OCI-LY3 (cell line): ENCODE measurements around the gene PDCD6IP.
"Not testable (repeated sequence)": the region's sequence is repeated elsewhere in the genome, so short reads cannot be mapped to it uniquely, and the experiment has no call there.

Experiments used
- H2AFZ ChIP-seq: fragments of 200-600, 300-600 bp; shearing (Covaris generic); 2 replicates; pipeline ENCODE4 v1.6.0; 2014; ENCODE audit warnings: antibody characterized with exemption, low read depth, low read length
- H3K27ac ChIP-seq: fragments of 200-600, 300-600 bp; sonication (generic); 2 replicates; pipeline ENCODE4 v1.5.1; 2014; ENCODE audit warnings: mild to moderate bottlenecking, low read length, moderate library complexity, mixed read lengths
- H3K27me3 ChIP-seq: fragments of 200-600, 300-600 bp; sonication (generic); 2 replicates; pipeline ENCODE4 v1.6.1; 2014; ENCODE audit warnings: low read depth, low read length, mixed read lengths
- H3K36me3 ChIP-seq: fragments of 200-600, 300-600 bp; sonication (generic); replicated peaks from 2 replicates; pipeline ENCODE3; 2014; ENCODE audit warnings: low read depth, low read length, mixed read lengths
- H3K4me1 ChIP-seq: fragments of 300-600, 200-600 bp; sonication (generic); 2 replicates; pipeline ENCODE4 v1.6.1; 2014; ENCODE audit warnings: low read length, mixed read lengths
- H3K4me2 ChIP-seq: fragments of 200-600, 300-600 bp; sonication (generic); 2 replicates; pipeline ENCODE4 v1.6.1; 2014; ENCODE audit warnings: low read length, mixed read lengths
- H3K4me3 ChIP-seq: fragments of 300-600, 200-600 bp; sonication (generic); 2 replicates; pipeline ENCODE4 v1.5.1; 2014; ENCODE audit warnings: antibody characterized with exemption, mild to moderate bottlenecking, low read length, moderate library complexity
- H3K79me2 ChIP-seq: fragments of 300-600, 200-600 bp; shearing (Covaris generic); 2 replicates; pipeline ENCODE4 v1.6.1; 2014; ENCODE audit warnings: mild to moderate bottlenecking, low read length, mixed read lengths
- H3K9ac ChIP-seq: fragments of 300-600, 200-600 bp; shearing (Covaris generic); 2 replicates; pipeline ENCODE4 v1.6.0; 2014; ENCODE audit warnings: mild to moderate bottlenecking, low read length, moderate library complexity
- H3K9me3 ChIP-seq: fragments of 200-600, 300-600 bp; shearing (Covaris generic); 2 replicates; pipeline ENCODE4 v1.6.1; 2014; ENCODE audit warnings: low read length, mixed read lengths; ENCODE audit not compliant: insufficient read depth
- H4K20me1 ChIP-seq: fragments of 200-600, 300-600 bp; sonication (generic); 2 replicates; pipeline ENCODE4 v1.6.1; 2016; ENCODE audit warnings: low read length, mixed read lengths; ENCODE audit not compliant: insufficient read depth
- CTCF ChIP-seq: fragments of 200-600, 300-600 bp; sonication (generic); IDR thresholded peaks from 2 replicates; pipeline ENCODE4 v1.5.1; 2014; ENCODE audit warnings: antibody characterized with exemption, low read length, low read depth
- EZH2phosphoT487 ChIP-seq: fragments of 200-600 bp; shearing (Covaris generic); IDR thresholded peaks from 2 replicates; pipeline ENCODE4 v1.6.1; 2018; ENCODE audit warnings: antibody characterized with exemption, mixed run types, low read depth

PDCD6IP gene

GRCh38 chr3:33798418-33799201 lies at the start of gene PDCD6IP:
TSS of gene PDCD6IP (plus strand) at chr3:33798630. CDS start at chr3:33798729, 99 bp downstream.
- peaks cover 21% of the 10 kb centered on the region for H4K20me1 ChIP-seq
- peak within 1 kb of the TSS; percentile 80 for H3K4me3 ChIP-seq
- H3K79me2 ChIP-seq = peaks cover 50% of the 10 kb centered on the region
- no peak for TF ChIP-seq EZH2phosphoT487
- TF ChIP-seq CTCF = peak; percentile 26
- H2AFZ ChIP-seq = peak within 1 kb of the TSS; percentile 92
- H3K36me3 ChIP-seq = peaks cover 10% of the 10 kb centered on the region
- peak within 1 kb of the TSS; percentile 51 for H3K27ac ChIP-seq
- peak within 1 kb of the TSS; percentile 71 for H3K9ac ChIP-seq
- no peaks in the 10 kb centered on the region for H3K9me3 ChIP-seq
- H3K27me3 ChIP-seq = peaks cover 2% of the 10 kb centered on the region; the same call in 1 of the 2 replicates
- peak within 1 kb of the TSS; percentile 88 for H3K4me2 ChIP-seq
- H3K4me1 ChIP-seq = peaks cover 15% of the 10 kb centered on the region

- Histone ChIP-seq H3K4me2 (peak overlapping the region; percentile 23), H3K4me3 (no peak overlapping the region), H2AFZ (no peak overlapping the region), H3K9me3 (peaks cover 4% of the 10 kb centered on the region; the same call in 1 of the 2 replicates), H4K20me1 (no peaks in the 10 kb centered on the region), H3K9ac (no peak overlapping the region), H3K79me2 (no peaks in the 10 kb centered on the region), H3K4me1 (peaks cover 27% of the 10 kb centered on the region), H3K36me3 (no peaks in the 10 kb centered on the region), H3K27ac (no peak overlapping the region), H3K27me3 (no peaks in the 10 kb centered on the region)
- no peak for TF ChIP-seq EZH2phosphoT487
- TF ChIP-seq CTCF = no peak
These were observed 48.8 kb upstream of the PDCD6IP start for GRCh38 chr3:33749546-33750210.

GRCh38 chr3:33750211-33750548 lies 48.2 kb upstream of the PDCD6IP start:
- Histone ChIP-seq H4K20me1 (no peaks in the 10 kb centered on the region), H3K4me3 (no peak overlapping the region), H3K4me2 (no peak overlapping the region), H3K79me2 (no peaks in the 10 kb centered on the region), H3K27me3 (no peaks in the 10 kb centered on the region), H2AFZ (no peak overlapping the region), H3K4me1 (peaks cover 27% of the 10 kb centered on the region), H3K9me3 (peaks cover 9% of the 10 kb centered on the region; the same call in 1 of the 2 replicates), H3K9ac (no peak overlapping the region), H3K27ac (no peak overlapping the region), H3K36me3 (no peaks in the 10 kb centered on the region)
- TF ChIP-seq CTCF (no peak), EZH2phosphoT487 (no peak)

- Histone ChIP-seq H3K27ac (no peak overlapping the region), H3K9me3 (peaks cover 11% of the 10 kb centered on the region; the same call in 1 of the 2 replicates), H3K36me3 (no peaks in the 10 kb centered on the region), H4K20me1 (no peaks in the 10 kb centered on the region), H3K4me1 (peaks cover 21% of the 10 kb centered on the region), H3K27me3 (no peaks in the 10 kb centered on the region), H3K4me2 (no peak overlapping the region), H3K4me3 (no peak overlapping the region), H3K79me2 (no peaks in the 10 kb centered on the region), H3K9ac (no peak overlapping the region), H2AFZ (no peak overlapping the region)
- TF ChIP-seq EZH2phosphoT487 = no peak
- TF ChIP-seq CTCF = no peak
These were observed 47.1 kb upstream of the PDCD6IP start for GRCh38 chr3:33751336-33751735.

- H3K27me3 ChIP-seq, H4K20me1 ChIP-seq, H3K4me1 ChIP-seq, H2AFZ ChIP-seq, H3K4me3 ChIP-seq, H3K79me2 ChIP-seq, H3K27ac ChIP-seq, H3K9ac ChIP-seq, H3K36me3 ChIP-seq, H3K4me2 ChIP-seq: not testable (repeated sequence)
- peaks cover 11% of the 10 kb centered on the region; the same call in 1 of the 2 replicates for H3K9me3 ChIP-seq
These were observed 44.0 kb upstream of the PDCD6IP start for GRCh38 chr3:33754391-33754790.
